Measurements from ENCODE around the gene MMP24.

- TF ChIP-seq POLR2A (IDR thresholded peaks at IDR 0.05; ENCODE audit: low read length): no peak
- TF ChIP-seq GATA1 (IDR thresholded peaks at IDR 0.05; ENCODE audit: low read depth, low read length): no peak
These were observed 81.5 kb downstream of the MMP24 start for GRCh38 chr20:35307666-35308653.
